NB4 (cell line): ENCODE measurements around the gene EVPLL.

Experiments used
- CTCF ChIP-seq: IDR thresholded peaks from one replicate; pipeline ENCODE4 v1.5.1; 2012; ENCODE audit warnings: low read depth, low read length
- POLR2A ChIP-seq: IDR thresholded peaks from 2 replicates; pipeline ENCODE4 v1.6.1; 2011; ENCODE audit warnings: mild to moderate bottlenecking; ENCODE audit not compliant: insufficient read length; ENCODE audit errors: extremely low read depth
- TF ChIP-seq, protein P1 (sequence below): IDR thresholded peaks from 2 replicates; pipeline ENCODE4 v1.6.1; 2011; ENCODE audit warnings: low read depth, low read length

DNA sequence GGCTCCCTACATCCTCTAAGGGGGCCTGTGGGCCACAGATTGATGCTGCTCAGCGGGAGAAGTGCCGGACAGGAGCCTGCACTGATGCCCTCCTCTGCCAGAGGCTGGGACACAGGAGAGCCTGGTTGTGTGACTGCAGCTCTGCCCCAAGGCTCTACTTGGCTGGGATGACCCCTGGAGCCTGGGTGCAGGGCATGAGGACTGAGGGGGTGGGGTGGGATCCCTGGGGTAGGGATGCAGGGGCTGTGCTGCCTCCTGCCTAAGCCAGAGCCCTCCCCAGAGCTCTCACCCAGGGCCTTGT lies 577 bp downstream of the EVPLL start:
- no peak for TF ChIP-seq POLR2A
- TF ChIP-seq CTCF, result no peak
- TF ChIP-seq, protein P1, sequence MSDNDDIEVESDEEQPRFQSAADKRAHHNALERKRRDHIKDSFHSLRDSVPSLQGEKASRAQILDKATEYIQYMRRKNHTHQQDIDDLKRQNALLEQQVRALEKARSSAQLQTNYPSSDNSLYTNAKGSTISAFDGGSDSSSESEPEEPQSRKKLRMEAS, result no peak
